WTC11 (cell line): Measurements from ENCODE around the gene OSBPL9.

Experiments
- NFYB ChIP-seq: sonication (generic); formaldehyde crosslinking; conservative IDR thresholded peaks from 2 replicates; pipeline ENCODE4 v1.8.0; 2022; ENCODE audit warnings: low read depth, missing genetic modification reagents
- ZNF121 ChIP-seq: sonication (generic); formaldehyde crosslinking; IDR thresholded peaks from 2 replicates; pipeline ENCODE4 v1.8.0; 2023; ENCODE audit warnings: missing genetic modification reagents
- ZNF423 ChIP-seq: fragments of 250-450 bp; sonication (Bioruptor Pico); IDR thresholded peaks from 2 replicates; pipeline ENCODE4 v2.1.2; 2022; ENCODE audit warnings: mild to moderate bottlenecking, moderate library complexity
- TF ChIP-seq, protein P1 (sequence below): fragments of 200-600 bp; IDR thresholded peaks from 2 replicates; pipeline ENCODE4 v1.8.0; 2022; ENCODE audit warnings: antibody characterized with exemption
- TF ChIP-seq, protein P2 (sequence below): sonication (generic); formaldehyde crosslinking; IDR thresholded peaks from 2 replicates; pipeline ENCODE4 v1.8.1; 2022; ENCODE audit warnings: low read depth, mild to moderate bottlenecking, moderate library complexity, missing genetic modification reagents, borderline replicate concordance
- TF ChIP-seq, protein P3 (sequence below): sonication (generic); formaldehyde crosslinking; IDR thresholded peaks from 2 replicates; pipeline ENCODE4 v1.8.0; 2022; ENCODE audit warnings: mild to moderate bottlenecking, missing genetic modification reagents
- TF ChIP-seq, protein P4 (sequence below): sonication (generic); formaldehyde crosslinking; IDR thresholded peaks from 2 replicates; pipeline ENCODE4 v1.8.0; 2023; ENCODE audit warnings: missing genetic modification reagents
- TF ChIP-seq, protein P5 (sequence below): fragments of 250-450 bp; sonication (Bioruptor Pico); IDR thresholded peaks from 2 replicates; pipeline ENCODE4 v2.1.2; 2022; ENCODE audit warnings: mild to moderate bottlenecking, moderate library complexity
- TF ChIP-seq, protein P6 (sequence below): sonication (generic); formaldehyde crosslinking; IDR thresholded peaks from 2 replicates; pipeline ENCODE4 v1.8.1; 2023; ENCODE audit warnings: mild to moderate bottlenecking, missing genetic modification reagents

DNA sequence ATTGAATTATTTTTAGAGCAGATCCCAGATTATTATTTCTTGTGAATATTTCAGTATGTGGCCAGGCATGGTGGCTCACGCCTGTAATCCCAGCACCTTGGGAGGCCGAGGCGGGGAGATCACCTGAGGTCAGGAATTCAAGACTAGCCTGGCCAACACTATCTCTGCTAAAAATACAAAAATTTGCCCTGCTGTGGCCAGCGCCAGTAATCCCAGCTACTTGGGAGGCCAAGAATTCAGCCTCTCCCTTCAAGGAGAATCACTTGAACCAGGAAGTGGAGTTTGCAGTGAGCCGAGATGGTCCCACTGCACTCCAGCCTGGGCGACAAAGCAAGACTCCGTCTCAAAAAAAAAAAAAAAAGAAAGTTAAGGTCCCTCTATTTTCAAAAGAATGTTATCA is 4.3 kb downstream of the OSBPL9 start:
- TF ChIP-seq, protein P1, sequence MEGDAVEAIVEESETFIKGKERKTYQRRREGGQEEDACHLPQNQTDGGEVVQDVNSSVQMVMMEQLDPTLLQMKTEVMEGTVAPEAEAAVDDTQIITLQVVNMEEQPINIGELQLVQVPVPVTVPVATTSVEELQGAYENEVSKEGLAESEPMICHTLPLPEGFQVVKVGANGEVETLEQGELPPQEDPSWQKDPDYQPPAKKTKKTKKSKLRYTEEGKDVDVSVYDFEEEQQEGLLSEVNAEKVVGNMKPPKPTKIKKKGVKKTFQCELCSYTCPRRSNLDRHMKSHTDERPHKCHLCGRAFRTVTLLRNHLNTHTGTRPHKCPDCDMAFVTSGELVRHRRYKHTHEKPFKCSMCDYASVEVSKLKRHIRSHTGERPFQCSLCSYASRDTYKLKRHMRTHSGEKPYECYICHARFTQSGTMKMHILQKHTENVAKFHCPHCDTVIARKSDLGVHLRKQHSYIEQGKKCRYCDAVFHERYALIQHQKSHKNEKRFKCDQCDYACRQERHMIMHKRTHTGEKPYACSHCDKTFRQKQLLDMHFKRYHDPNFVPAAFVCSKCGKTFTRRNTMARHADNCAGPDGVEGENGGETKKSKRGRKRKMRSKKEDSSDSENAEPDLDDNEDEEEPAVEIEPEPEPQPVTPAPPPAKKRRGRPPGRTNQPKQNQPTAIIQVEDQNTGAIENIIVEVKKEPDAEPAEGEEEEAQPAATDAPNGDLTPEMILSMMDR: no peak
- TF ChIP-seq, protein P2, sequence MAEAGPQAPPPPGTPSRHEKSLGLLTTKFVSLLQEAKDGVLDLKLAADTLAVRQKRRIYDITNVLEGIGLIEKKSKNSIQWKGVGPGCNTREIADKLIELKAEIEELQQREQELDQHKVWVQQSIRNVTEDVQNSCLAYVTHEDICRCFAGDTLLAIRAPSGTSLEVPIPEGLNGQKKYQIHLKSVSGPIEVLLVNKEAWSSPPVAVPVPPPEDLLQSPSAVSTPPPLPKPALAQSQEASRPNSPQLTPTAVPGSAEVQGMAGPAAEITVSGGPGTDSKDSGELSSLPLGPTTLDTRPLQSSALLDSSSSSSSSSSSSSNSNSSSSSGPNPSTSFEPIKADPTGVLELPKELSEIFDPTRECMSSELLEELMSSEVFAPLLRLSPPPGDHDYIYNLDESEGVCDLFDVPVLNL (CRISPR knock-in tag): no peak
- TF ChIP-seq ZNF121 (CRISPR knock-in tag) (no peak), NFYB (CRISPR knock-in tag) (no peak), ZNF423 (CRISPR knock-in tag) (no peak)
- TF ChIP-seq, protein P3, sequence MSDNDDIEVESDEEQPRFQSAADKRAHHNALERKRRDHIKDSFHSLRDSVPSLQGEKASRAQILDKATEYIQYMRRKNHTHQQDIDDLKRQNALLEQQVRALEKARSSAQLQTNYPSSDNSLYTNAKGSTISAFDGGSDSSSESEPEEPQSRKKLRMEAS (CRISPR knock-in tag): no peak
- TF ChIP-seq, protein P4, sequence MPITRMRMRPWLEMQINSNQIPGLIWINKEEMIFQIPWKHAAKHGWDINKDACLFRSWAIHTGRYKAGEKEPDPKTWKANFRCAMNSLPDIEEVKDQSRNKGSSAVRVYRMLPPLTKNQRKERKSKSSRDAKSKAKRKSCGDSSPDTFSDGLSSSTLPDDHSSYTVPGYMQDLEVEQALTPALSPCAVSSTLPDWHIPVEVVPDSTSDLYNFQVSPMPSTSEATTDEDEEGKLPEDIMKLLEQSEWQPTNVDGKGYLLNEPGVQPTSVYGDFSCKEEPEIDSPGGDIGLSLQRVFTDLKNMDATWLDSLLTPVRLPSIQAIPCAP (CRISPR knock-in tag): no peak
- TF ChIP-seq, protein P5, sequence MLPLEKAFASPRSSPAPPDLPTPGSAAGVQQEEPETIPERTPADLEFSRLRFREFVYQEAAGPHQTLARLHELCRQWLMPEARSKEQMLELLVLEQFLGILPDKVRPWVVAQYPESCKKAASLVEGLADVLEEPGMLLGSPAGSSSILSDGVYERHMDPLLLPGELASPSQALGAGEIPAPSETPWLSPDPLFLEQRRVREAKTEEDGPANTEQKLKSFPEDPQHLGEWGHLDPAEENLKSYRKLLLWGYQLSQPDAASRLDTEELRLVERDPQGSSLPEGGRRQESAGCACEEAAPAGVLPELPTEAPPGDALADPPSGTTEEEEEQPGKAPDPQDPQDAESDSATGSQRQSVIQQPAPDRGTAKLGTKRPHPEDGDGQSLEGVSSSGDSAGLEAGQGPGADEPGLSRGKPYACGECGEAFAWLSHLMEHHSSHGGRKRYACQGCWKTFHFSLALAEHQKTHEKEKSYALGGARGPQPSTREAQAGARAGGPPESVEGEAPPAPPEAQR (CRISPR knock-in tag): no peak
- TF ChIP-seq, protein P6, sequence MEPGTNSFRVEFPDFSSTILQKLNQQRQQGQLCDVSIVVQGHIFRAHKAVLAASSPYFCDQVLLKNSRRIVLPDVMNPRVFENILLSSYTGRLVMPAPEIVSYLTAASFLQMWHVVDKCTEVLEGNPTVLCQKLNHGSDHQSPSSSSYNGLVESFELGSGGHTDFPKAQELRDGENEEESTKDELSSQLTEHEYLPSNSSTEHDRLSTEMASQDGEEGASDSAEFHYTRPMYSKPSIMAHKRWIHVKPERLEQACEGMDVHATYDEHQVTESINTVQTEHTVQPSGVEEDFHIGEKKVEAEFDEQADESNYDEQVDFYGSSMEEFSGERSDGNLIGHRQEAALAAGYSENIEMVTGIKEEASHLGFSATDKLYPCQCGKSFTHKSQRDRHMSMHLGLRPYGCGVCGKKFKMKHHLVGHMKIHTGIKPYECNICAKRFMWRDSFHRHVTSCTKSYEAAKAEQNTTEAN: no peak
